ENCODE measurements around the gene ZNF688.

DNA sequence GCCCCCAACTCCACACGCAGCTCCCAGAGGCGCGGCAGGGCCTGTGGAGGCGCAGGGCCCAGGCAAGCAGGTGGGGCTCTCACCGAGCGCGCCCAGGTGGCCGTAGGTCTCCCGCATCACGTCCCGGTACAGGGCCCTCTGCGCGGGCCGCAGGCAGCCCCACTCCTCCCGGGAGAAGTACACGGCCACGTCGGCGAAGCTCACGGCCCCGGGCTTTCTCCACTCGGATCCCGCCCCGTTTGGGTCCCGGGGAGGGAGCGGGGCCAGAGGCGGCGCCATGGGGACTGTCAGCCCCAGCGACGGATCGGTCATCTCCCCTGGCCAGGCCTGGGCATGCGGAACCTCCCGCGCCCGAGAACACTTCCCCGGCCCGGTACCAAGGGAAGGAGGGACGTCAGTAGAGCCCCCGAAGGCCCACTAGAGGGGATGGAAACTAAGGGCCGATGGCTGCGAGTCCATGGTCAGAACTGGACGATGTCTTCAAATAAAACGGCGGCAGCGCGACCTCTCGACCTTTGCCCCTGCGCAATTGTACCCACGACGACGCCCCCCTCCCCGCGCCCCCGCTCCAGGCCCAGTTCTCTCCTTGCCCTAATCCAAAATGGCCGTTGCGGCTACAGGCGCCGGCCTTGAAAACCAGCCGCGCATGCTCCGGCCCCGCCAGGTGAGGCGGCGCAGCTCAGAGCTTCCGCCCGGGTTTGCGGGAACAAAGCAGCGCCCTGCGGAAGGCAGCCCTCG is 37.0 kb downstream of the ZNF688 start, which contains the start of gene ZNF747:
- TF ChIP-seq, protein P1, sequence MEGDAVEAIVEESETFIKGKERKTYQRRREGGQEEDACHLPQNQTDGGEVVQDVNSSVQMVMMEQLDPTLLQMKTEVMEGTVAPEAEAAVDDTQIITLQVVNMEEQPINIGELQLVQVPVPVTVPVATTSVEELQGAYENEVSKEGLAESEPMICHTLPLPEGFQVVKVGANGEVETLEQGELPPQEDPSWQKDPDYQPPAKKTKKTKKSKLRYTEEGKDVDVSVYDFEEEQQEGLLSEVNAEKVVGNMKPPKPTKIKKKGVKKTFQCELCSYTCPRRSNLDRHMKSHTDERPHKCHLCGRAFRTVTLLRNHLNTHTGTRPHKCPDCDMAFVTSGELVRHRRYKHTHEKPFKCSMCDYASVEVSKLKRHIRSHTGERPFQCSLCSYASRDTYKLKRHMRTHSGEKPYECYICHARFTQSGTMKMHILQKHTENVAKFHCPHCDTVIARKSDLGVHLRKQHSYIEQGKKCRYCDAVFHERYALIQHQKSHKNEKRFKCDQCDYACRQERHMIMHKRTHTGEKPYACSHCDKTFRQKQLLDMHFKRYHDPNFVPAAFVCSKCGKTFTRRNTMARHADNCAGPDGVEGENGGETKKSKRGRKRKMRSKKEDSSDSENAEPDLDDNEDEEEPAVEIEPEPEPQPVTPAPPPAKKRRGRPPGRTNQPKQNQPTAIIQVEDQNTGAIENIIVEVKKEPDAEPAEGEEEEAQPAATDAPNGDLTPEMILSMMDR (IDR thresholded peaks at IDR 0.05) = peak in 1 of 4 experiments; percentile 4
- peak; percentile 37 to 52 for TF ChIP-seq POLR2A (IDR thresholded peaks at IDR 0.05)
